COLO668 (cell line): ENCODE results near the gene SETX.
A peak's percentile ranks its signal among the peaks of the same experiment; 100 is the strongest.

Source experiments
- DNase-seq: peaks from one replicate; lab custom pipeline; 2025; ENCODE audit not compliant: unreplicated experiment; lab: John Stamatoyannopoulos, UW

SETX gene

DNA sequence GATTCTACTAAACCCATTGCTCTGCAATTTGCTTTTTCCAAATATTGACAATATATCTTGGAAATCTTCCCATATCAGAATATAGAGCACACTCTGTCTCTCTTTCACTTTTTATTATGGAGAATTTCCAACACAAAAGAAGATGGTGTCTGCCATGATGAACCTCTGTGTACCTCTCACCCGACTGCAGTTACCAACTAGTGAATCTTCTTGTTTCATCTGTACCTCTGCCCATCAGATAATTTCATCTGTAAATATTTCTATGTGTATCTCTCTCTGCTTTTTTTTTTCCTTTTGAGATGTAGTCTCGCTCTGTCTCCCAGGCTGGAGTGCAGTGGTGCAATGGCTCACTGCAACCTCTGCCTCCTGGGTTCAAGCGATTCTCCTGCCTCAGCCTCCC lies 130.1 kb downstream of the SETX start:
- DNase-seq, result no peak

DNA sequence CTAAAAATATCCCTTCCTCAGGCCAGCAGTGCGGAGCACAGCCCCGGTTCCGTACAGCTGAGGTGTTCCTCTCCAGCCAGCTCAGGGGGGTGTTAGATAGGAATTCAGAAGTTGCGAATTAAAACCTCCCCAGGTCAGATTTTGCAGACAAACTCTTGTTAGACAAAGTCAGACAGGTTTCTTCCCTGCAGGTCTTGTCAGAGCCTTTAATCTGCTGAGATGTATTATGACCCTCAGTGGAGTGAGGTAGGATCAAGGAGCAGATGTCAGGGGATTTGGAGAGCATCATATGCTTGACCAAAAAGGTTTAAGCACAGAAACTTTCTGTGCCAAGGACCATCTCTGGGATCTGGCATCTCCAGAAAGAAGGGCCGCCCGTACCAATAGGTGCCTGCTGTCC lies 132.8 kb downstream of the SETX start:
- no peak for DNase-seq

DNA sequence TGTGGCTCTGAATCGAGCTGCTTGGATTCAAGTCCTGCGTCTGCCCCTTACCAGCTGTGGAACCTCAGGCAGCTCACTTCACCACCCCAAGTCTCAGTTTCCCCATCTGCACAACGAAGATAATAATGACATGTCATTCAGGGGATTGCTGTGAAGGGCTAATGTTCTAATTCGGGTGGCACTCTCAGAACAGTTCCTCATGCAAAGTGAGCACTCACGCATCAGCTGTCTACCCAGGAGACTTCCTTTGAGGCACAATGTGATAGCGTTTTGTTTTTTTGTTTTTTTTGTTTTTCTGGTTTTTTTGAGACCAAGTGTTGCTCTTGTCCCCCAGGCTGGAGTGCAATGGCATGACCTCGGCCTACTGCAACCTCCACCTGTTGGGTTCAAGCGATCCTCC lies 136.6 kb downstream of the SETX start:
- DNase-seq, result no peak

DNA sequence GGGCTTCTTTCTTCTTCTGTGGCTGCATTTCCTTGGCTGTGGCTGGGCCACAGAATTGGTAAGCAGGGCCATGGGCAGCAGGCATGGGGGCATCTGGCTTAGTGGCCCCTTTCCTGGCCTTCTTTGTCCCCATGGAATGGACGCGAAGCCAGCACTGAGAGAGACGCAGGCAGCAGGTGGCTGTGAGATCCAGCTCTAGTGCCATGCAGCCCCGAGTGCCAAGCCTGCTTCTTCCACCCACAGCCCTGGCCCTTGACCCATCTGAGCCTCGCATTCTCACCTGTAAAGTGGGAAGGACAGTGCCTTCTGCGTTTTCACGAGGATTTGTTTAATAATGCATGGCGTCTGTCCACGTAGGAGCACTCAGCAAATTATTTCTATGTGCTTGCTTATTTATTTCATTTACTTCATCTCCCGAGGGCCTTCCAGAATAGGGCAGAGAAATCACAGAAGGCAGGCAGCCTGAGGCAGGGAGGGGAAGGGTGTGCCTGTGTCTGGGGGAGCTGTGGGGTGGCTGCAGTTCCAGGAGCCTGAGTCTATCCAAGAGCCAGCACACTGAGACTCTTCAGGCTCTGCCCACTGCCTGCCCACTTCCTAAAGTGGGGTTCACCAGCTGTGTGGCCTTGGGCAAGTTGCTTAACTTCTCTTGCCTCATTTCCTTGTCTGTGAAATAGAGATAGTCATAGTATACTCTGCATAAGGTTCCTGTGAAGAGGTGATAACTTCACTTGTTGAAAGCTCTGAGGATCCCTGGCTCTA lies 137.7 kb downstream of the SETX start:
- no peak for DNase-seq

DNA sequence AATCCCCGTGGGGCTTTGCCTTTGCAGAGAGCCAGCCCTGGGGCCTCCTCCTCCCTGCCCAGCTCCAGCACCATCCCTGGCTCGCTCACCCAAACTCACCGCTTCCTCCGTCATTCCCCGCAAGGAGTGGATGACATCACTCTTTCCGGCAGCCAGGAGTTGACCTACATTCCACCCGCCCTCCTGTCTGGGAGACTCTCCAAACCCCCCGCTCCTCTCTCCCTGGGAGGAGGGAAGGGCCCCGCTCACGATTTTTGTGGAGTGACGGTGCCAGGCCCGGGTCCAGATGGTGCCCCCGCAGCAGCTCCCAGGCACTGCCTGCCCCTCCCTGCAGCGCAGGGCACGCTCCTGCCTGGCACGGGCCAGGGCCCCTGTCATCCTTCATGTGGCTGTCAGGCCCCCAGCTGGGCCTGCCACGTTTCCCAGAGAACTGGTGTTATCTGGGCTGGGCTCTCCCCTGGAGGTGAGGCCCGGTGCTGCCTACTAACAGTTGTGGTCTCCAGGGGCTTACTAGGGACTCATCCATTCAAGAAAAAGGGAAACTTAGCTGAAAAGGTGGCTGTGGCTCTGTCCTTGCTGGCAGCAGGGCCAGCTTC lies 140.7 kb downstream of the SETX start:
- peak; percentile 57 for DNase-seq

DNA sequence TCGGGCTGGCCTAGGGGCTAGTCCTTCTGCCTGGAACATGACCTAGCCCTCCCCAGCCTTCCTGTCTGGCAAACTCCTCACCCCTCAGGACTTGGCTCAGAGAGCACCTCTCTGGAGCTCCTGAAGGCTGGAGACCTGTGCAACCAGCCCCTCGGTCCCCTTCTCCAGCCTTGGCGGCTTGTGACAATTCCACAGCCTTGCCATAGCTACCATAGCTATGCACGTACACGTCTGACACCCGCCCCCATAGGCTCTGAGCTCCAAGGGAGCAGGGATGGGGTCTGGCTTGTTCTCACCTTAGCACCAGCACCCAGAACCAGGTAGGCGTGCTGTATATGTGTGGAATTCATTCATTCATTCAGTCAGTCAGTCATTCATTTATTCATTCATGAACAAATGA lies 143.2 kb downstream of the SETX start:
- no peak for DNase-seq
